Mesangial cell (primary cell): ENCODE measurements around the gene CMC2. TPM values are rescaled to one million over a fixed set of nuclear protein-coding genes. Genes with fewer than 3 reads are reported as not detected.

Source experiments
- total RNA-seq: library from RNA; depleted of rRNA; stranded (reverse); fragments of >200 nt; gene quantifications from 2 replicates; pipeline ENCODE4 v1.2.3, GENCODE V29; 2015

CMC2 gene
- total RNA-seq: 35.4 and 71.0 TPM in 2 replicates

GRCh38 chr16:81006813-81007695 lies at the start of gene CMC2, which contains the start of gene CENPN:
Gene CMC2 (minus strand): TSS chr16:81006885. CDS start chr16:80997394, 9,491 bp downstream.
Gene CENPN (plus strand): TSS chr16:81007214. CDS start chr16:81011940, 4,726 bp downstream.

GRCh38 chr16:81035398-81035974 lies 28.8 kb upstream of the CMC2 start, which contains the start of gene ATMIN:
Gene ATMIN (plus strand): TSS chr16:81035842. CDS start chr16:81035871, 29 bp downstream.

Other genes with a start within 250 kb of the CMC2 start
- 4.7 and 5.1 TPM in 2 replicates for gene CDYL2, start 202.3 kb downstream of the CMC2 start, total RNA-seq
- 5.1 and 35.2 TPM in 2 replicates for gene CENPN, start 329 bp upstream of the CMC2 start, total RNA-seq
- 19.1 and 27.8 TPM in 2 replicates for gene ATMIN, start 29.0 kb upstream of the CMC2 start, total RNA-seq
- gene C16orf46, start 70.4 kb upstream of the CMC2 start, total RNA-seq: 0.49 and 1.9 TPM in 2 replicates
- 14.1 and 23.5 TPM in 2 replicates for gene GCSH, start 89.5 kb upstream of the CMC2 start, total RNA-seq
- gene BCO1, start 231.8 kb upstream of the CMC2 start, total RNA-seq: 0.16 and 1.1 TPM in 2 replicates